Gastroesophageal sphincter (tissue), 2 donors: ENCODE measurements around the gene TEX38.

ENCODE experiments used
- EP300 ChIP-seq: sonication (generic); formaldehyde crosslinking; IDR thresholded peaks from one replicate; pipeline ENCODE4 v1.6.1; 2017; ENCODE audit warnings: antibody characterized with exemption, mild to moderate bottlenecking
- POLR2A ChIP-seq, 2 donors: fragments of 450-650 bp; IDR thresholded peaks; one replicate each; pipeline ENCODE4 v1.6.1; 2017; ENCODE audit warnings: antibody characterized with exemption in 2 of 2, mild to moderate bottlenecking in 2 of 2, moderate library complexity in 1 of 2

DNA sequence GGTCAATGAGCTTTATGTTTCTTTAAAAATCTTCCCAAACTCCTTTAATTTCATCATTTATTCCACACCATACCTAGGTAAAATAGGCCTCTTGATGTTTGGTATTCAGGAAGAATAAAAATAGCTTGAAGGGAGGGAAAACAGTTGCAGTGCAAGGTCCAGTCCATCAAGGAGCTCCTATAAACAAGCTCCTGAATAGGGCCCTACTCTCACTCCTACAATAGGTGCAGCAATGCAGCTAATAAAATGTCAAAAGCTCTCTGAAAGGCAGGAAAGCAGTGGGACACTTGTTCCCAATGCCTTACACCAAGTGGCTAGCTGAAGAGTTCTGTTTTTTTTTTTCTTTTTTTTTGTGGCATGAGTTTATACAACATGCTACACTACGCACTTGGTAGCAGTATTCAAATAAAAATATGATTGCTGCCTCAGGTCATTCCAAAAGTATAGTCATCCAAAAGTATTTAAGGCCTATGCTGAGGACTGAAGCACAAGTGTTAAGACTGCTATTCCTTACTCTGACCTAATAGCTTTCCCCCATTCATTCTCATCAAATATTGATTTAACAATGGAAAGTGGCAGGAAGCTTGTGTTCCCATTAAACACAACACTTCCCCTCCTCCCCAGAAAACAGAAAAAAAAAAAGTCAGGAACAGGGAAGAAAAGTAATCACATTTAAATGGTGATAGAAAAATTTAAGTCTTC lies 9.8 kb downstream of the TEX38 start:
- TF ChIP-seq EP300 (no peak), POLR2A (IDR thresholded peaks at IDR 0.05) (no peak)
